ENCODE measurements around the gene PIGC.

The PIGC gene

DNA sequence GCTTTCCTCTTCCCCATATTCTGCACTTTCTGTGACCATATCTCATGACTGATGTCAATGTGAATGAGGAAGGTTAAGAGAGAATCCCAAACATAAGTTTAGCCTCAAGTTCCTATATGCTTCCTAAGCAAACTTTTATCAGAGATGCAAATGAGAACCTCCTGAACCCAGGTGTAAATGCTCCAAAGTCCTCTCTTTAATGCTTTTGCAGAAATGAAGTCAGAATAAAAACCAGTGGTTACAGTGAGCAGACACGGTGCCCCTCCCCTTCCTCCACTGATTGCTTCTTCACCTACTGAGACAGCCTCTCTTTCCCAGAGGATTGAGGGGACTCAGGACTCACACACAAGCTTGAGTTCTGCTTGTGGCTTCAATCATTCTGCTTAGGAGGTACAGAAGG is 11.6 kb upstream of the PIGC start:
- no peak overlapping the region for H3K27ac ChIP-seq
- TF ChIP-seq ZFX (IDR thresholded peaks at IDR 0.05) (no peak), CTCF (conservative IDR thresholded peaks at IDR 0.05) (no peak)

DNA sequence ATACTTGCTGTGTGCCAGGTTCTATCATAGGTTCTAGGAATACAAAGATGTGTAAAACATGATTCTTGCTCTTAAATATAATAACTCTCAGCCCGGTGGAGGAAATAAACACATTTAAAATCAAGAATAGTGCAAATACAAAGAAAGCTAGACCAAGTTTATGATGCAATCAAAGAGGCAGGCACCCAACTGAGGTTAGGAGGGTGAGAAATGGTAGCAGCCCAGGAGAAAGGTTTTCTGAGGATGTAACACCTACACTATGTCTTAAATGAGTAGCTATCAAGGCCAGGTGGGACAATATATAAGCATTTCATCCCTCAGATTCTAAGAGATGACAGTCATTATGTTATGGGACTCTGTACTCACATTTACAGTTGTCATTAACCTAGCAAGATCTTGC is 9.7 kb upstream of the PIGC start:
- no peak for TF ChIP-seq ZFX (IDR thresholded peaks at IDR 0.05)
- no peak for TF ChIP-seq CTCF (conservative IDR thresholded peaks at IDR 0.05)
- no peak overlapping the region for H3K27ac ChIP-seq

DNA sequence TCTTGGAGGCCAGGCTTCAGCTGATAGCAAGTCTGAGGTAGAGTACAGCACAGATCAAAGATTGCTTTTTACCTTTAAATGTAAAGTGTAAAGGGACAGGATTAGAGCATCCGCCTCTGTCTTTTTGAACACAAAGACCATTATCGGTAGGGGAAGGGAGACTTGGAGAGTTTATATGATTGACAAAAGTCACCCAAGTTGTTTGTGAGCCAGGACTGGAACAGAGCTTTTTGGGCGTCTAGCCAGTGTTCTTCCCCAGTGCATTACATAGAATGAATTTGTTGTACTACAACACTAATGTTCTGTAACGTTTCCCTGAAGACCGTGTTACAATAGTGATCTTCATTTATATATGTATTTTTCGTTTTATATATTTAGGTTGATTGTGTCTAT is 9.3 kb upstream of the PIGC start:
- H3K27ac ChIP-seq, result no peak overlapping the region
- TF ChIP-seq CTCF (conservative IDR thresholded peaks at IDR 0.05) (no peak), ZFX (IDR thresholded peaks at IDR 0.05) (no peak)

DNA sequence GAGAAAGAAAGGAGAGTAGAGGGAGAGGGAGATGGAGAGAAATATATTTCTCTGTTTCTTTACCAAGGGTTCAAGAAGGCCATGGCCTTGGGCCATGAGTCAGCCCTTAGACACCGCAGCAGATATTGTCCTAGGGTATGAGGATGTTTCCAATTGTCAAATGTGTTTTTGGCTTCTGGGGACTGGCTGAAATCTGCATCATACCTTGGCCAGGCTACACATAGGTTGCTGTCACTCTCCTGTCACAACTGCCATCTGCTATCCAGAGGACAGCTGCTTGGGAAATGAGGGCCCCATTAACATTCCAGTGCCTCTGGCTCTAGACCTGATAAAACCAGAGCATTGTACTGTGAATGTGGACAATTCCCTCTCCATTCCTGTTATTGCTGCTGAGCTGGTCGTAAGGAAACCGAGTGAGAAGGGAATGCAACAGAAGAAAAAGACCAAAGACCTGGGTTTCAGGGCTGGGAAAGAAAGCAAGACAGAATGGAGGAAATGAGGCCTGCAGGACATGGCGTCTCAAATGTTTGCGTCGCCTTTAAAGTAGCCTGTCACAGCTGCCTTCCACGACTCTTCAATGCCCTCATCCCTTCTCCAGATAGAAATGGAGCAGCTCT is 8.8 kb upstream of the PIGC start:
- no peak overlapping the region for H3K27ac ChIP-seq
- no peak for TF ChIP-seq ZFX (IDR thresholded peaks at IDR 0.05)
- no peak for TF ChIP-seq CTCF (conservative IDR thresholded peaks at IDR 0.05)

GRCh38 chr1:172451002-172451443 is 7.2 kb upstream of the PIGC start:
- H3K27ac ChIP-seq, result no peak overlapping the region
- TF ChIP-seq CTCF (conservative IDR thresholded peaks at IDR 0.05), result no peak
- no peak for TF ChIP-seq ZFX (IDR thresholded peaks at IDR 0.05)

- no peak overlapping the region for H3K27ac ChIP-seq
Observed at GRCh38 chr1:172450524-172450885, 6.6 kb upstream of the PIGC start.

GRCh38 chr1:172449585-172450523 is 6.0 kb upstream of the PIGC start:
- TF ChIP-seq ZFX (IDR thresholded peaks at IDR 0.05) (no peak), CTCF (conservative IDR thresholded peaks at IDR 0.05) (peak; percentile 97)
- no peak overlapping the region for H3K27ac ChIP-seq

More at GRCh38 chr1:172450524-172450885, 6.6 kb upstream of the PIGC start:
- no peak for TF ChIP-seq ZFX (IDR thresholded peaks at IDR 0.05)
